ENCODE results near the gene GPR152.
A peak's percentile ranks its signal among the peaks of the same experiment; 100 is the strongest.

The GPR152 gene

GRCh38 chr11:67468759-67469507, 16.4 kb upstream of the GPR152 start, which contains the start of gene TMEM134:
TSS of gene TMEM134 (minus strand) at chr11:67469251. CDS start at chr11:67469192, 59 bp downstream.
- 0 out of 2 replicates have a peak, but pooled peaks have one; percentile 75 for TF ChIP-seq TAF1 (IDR thresholded peaks at IDR 0.05; ENCODE audit: borderline replicate concordance, insufficient read depth, low read length)
- peak; percentile 83 for TF ChIP-seq FOXP2 (optimal IDR thresholded peaks at IDR 0.05; ENCODE audit: borderline replicate concordance, extremely low read depth, extremely low read length, insufficient read depth)
- TF ChIP-seq SIN3A (IDR thresholded peaks at IDR 0.05; ENCODE audit: borderline replicate concordance, insufficient read depth, low read length), result peak; percentile 60; the same call in 1 of the 2 replicates
- TF ChIP-seq POLR2AphosphoS5 (IDR thresholded peaks at IDR 0.05; ENCODE audit: low read depth, low read length), result peak; percentile 84
- TF ChIP-seq REST (IDR thresholded peaks at IDR 0.05; ENCODE audit: insufficient read depth in 1 of 2, low read depth in 2 of 2, low read length in 2 of 2), result 0 out of 4 replicates have a peak, but pooled peaks of 1 of the 2 experiments have one; percentile 27

GRCh38 chr11:67468456-67468758, 15.9 kb upstream of the GPR152 start:
- TF ChIP-seq FOXP2 (optimal IDR thresholded peaks at IDR 0.05; ENCODE audit: borderline replicate concordance, extremely low read depth, extremely low read length, insufficient read depth), result no peak
- no peak for TF ChIP-seq POLR2AphosphoS5 (IDR thresholded peaks at IDR 0.05; ENCODE audit: low read depth, low read length)
- TF ChIP-seq REST (IDR thresholded peaks at IDR 0.05; ENCODE audit: insufficient read depth in 1 of 2, low read depth in 2 of 2, low read length in 2 of 2), result no peak
- TF ChIP-seq SIN3A (IDR thresholded peaks at IDR 0.05; ENCODE audit: borderline replicate concordance, insufficient read depth, low read length), result no peak
- no peak for TF ChIP-seq TAF1 (IDR thresholded peaks at IDR 0.05; ENCODE audit: borderline replicate concordance, insufficient read depth, low read length)

GRCh38 chr11:67468056-67468455, 15.5 kb upstream of the GPR152 start:
- no peak for TF ChIP-seq POLR2AphosphoS5 (IDR thresholded peaks at IDR 0.05; ENCODE audit: low read depth, low read length)
- TF ChIP-seq REST (IDR thresholded peaks at IDR 0.05; ENCODE audit: insufficient read depth in 1 of 2, low read depth in 2 of 2, low read length in 2 of 2), result no peak
- no peak for TF ChIP-seq FOXP2 (optimal IDR thresholded peaks at IDR 0.05; ENCODE audit: borderline replicate concordance, extremely low read depth, extremely low read length, insufficient read depth)
- TF ChIP-seq TAF1 (IDR thresholded peaks at IDR 0.05; ENCODE audit: borderline replicate concordance, insufficient read depth, low read length), result no peak
- TF ChIP-seq SIN3A (IDR thresholded peaks at IDR 0.05; ENCODE audit: borderline replicate concordance, insufficient read depth, low read length), result no peak

- TF ChIP-seq SIN3A (IDR thresholded peaks at IDR 0.05; ENCODE audit: borderline replicate concordance, insufficient read depth, low read length) (no peak), POLR2AphosphoS5 (IDR thresholded peaks at IDR 0.05; ENCODE audit: low read depth, low read length) (no peak), FOXP2 (optimal IDR thresholded peaks at IDR 0.05; ENCODE audit: borderline replicate concordance, extremely low read depth, extremely low read length, insufficient read depth) (no peak), TAF1 (IDR thresholded peaks at IDR 0.05; ENCODE audit: borderline replicate concordance, insufficient read depth, low read length) (no peak), REST (IDR thresholded peaks at IDR 0.05; ENCODE audit: insufficient read depth in 1 of 2, low read depth in 2 of 2, low read length in 2 of 2) (no peak)
Measured at GRCh38 chr11:67466962-67467771, 14.6 kb upstream of the GPR152 start.

Measured in PFSK-1 (cell line).